Activated T-helper 1 cell treated with Interleukin-2 at 50 U/mL for 16 hours (primary cell): ENCODE data around the gene POLR2C.

ENCODE experiments used
- DNase-seq: peaks from one replicate; pipeline ENCODE4 v3.0.0-alpha.2; 2020; ENCODE audit warnings: low read depth

POLR2C gene

GRCh38 chr16:57452021-57452420, 10.5 kb upstream of the POLR2C start:
- DNase-seq, result no peak

GRCh38 chr16:57462978-57463362, 491 bp downstream of the POLR2C start:
- no peak for DNase-seq

DNA sequence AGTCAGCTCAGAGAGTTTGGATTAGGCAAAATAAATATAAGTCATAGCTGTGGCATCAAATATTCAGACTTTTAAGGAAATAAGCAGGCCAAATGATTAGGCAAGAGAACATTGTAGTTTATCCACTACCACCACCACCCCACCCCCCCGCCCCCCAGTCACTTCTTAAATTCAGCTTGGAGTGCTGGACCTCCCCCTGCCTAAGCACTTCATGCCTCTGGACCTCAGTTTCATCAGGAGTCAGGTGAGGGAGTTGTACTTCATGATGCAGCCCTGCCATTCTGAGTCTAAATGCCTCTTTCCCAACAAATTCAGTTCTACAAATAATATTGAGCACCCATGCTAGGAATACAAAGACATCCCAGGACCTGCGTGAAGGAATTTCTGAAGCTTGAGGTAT, 2.0 kb downstream of the POLR2C start:
- DNase-seq, result no peak

- DNase-seq, result no peak
These were observed 5.9 kb downstream of the POLR2C start for GRCh38 chr16:57468346-57468745.

DNA sequence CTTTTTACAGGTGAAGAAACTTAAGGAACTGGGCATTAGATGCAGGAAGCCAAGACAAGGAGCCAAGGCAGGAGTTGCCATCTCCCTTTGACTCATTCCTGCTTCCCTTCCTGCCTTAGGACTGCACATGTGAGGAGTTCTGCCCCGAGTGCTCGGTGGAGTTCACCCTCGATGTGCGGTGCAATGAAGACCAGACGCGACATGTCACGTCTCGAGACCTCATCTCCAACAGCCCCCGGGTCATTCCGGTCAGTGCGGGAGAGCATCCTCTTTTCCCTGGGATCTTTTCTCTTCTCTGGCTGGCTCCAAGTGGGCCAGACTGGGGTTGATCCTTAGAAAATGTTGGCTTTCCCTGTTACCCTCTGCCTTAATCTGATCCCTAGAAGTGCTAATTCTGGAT, 6.6 kb downstream of the POLR2C start:
- no peak for DNase-seq

GRCh38 chr16:57469917-57470470, 7.5 kb downstream of the POLR2C start:
- DNase-seq, result no peak

DNA sequence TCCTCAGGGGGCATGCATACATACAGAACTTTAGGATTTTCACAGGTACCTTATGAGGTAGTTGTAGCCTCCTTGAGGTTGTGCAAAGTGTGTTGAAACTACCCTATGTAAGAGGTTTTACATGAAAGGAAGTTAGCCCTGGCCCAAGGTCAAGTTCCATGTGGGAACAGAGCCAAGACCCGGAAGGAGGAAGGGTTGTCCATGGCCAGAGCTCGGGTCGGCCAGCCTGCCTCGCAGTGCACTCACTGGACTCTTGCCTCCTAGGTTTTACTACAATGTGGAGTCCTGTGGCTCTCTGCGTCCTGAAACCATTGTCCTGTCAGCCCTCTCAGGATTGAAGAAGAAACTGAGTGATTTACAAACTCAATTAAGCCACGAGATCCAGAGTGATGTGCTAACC, 8.2 kb downstream of the POLR2C start:
- DNase-seq, result no peak

- no peak for DNase-seq
These were observed 8.7 kb downstream of the POLR2C start for GRCh38 chr16:57471209-57471608.

GRCh38 chr16:57471852-57472664, 9.6 kb downstream of the POLR2C start:
- no peak for DNase-seq

- no peak for DNase-seq
These were observed 10.2 kb downstream of the POLR2C start for GRCh38 chr16:57472665-57473060.

GRCh38 chr16:57473176-57473840, 10.8 kb downstream of the POLR2C start:
- no peak for DNase-seq

DNA sequence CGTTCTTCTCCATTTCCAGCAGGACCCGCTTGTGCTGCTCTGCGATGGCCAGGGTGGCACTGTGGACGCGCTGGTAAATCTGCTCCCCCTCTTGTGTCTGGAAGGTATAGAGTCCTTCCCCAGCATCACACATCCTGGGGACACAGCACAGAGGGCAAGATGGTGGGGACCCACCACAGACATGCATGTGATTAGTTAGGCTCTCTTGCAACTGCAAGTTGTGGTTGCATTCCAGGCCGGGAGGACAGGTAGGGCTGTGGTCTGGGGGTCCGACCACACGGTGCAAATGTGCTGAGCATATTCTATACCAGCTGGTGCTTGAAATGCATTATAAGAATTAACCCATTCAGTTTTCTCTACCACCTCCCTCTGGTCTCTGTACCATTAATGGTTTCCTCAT, 11.4 kb downstream of the POLR2C start:
- no peak for DNase-seq

DNA sequence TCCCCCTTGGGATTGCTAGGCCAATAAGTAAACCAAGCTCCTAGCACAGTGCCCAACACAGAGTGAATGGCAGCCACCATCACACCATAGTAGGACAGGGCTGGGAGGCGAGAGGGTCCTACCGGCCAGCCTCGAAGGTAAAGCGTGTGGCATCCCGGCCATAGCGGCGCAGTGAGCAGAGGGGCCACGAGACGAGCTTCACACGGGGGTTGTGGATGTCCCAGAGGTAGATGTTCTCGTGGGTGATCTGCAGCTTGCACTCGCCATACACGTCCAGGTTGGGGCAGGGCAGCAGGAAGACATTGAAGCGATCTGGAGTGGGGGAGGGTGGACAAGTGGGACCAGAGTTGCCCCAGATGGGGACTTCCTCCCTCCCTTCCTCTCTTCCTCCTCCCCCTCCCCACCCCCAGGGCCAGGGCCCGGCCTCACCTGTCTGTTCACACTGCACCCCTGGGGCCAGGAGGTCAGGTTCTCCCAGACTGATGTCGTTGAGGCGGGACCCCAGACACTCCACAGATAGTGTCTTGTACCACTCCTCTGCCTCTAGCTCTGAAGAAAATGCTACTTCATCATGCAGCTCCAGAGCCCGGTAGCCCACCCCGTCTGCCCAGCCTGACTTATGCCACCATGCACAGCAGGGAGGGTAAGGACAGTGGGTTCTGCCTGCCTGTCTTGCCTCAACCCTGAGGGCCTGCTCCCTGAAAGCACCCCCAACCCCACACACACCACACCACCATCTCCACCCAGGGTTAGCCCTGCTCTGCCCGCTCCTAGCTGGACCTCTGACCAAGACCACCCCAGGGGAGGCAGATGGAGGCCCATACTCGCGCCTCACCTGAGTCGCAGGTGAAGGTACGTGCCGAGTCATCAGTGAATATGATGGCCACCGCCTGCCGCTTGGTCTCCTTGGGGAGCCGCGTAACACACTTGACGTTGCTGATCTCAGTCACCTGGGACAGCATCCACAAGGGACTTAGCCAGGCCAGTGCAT, 12.5 kb downstream of the POLR2C start:
- DNase-seq, result no peak

GRCh38 chr16:57475711-57476339, 13.3 kb downstream of the POLR2C start:
- peak; percentile 67 for DNase-seq

DNA sequence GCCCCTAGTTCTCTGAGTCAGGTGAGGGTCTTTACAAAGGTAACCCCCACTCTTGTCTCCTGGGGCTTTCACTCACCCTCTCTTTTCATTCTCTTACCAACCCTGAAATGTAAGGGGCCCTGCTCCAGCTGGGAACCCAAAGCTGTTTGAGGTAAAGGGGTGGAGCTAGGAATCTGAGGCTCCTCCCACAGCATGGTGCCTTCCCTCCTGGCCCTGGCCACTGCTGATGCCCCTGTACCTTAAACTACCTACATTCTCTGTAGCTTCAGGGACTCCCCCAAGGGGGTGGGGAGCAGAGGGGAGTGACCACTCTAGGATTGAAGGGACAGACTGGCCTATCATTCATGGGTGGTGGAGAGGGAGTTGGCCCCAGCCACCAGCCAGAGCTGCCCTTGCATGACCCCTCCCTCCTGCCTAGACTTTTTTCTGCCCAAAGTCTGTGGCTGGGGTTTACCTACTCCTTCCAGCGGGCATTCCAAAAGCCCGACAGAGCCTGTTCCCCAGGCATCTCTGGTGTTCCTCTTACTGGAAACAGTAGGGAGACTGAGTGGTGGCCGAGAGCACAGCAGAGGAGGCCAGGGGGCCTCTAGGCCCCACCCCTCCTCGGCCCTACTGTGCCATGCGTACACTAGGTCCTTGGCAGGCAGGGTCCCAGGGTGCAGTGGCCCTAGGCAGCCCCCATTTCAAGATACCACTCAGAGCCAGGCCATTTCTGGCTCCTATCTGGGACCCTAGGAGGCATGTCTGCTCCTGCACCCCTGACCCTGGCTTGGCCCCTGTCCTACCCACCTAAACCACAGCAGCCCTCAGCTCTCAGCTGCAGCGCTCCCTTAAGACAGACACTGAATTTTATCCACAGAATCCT, 14.3 kb downstream of the POLR2C start:
- no peak for DNase-seq

GRCh38 chr16:57477531-57478202, 15.2 kb downstream of the POLR2C start:
- no peak for DNase-seq

DNA sequence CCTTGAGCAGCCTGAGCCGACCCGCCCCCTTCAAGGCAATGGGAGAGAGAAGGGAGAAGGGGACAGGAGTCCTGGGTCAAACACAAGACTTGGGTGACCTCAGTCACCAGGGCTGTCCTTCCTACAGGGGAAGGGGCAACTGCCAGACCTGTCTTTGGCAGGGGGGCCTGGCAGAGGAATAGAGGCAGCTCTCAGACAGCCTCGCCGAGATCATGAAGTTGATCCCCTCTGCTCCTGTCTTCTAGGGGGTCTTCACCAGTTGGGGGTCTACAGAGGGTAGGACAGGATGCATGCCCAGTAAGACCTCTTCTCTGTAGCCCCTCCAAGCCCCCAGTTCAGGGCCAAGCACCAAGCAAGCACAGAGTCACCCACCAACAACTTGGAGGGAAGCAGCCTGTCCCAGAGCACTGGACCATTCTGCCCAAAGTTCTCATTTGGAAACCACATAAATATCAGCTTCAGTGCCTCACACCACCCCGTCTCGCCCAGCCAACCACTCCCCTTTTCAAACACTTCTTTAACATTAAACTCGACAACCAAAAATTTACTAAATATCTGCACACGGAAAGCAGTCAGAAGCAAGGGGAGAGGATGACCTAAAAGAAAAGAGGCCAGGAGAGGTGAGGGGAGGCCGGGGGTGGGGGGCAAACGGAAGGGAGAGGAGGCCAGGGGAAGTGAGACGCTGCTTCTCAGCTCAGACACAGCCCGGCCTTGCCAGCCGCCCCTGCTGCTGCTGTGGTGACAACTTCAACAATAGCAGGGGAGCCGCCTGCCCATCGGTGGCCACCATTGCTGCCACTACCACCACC, 16.1 kb downstream of the POLR2C start:
- no peak for DNase-seq

GRCh38 chr16:57479205-57479975, 16.9 kb downstream of the POLR2C start:
- DNase-seq, result no peak
